ENCODE measurements around the gene BMERB1.
A peak's percentile ranks its signal among the peaks of the same experiment; 100 is the strongest.
"Not testable (repeated sequence)": the region's sequence is repeated elsewhere in the genome, so short reads cannot be mapped to it uniquely, and the experiment has no call there.

BMERB1 gene

GRCh38 chr16:15464401-15465186 lies 30.2 kb downstream of the BMERB1 start:
- no peak for DNase-seq

DNA sequence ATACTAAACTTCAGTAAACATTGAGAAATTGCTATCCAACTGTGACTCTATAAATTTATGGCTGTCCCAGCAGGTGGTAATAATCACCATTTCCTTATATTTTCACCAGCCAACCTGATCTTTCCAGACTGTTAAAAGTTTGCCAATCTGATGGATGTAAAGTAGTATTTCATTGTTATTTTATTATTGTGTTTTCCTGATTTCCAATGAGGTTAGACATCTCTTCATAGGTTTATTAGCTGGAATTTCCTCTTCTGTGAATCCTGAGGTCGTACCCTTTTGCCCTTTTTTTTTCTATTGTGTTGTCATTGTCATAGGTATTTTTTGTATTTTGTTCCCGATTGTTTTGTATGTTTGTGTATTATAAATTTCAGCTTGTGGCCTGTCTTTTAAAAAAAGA lies 31.7 kb downstream of the BMERB1 start:
- DNase-seq, result no peak

- DNase-seq, result no peak
Observed at GRCh38 chr16:15466886-15467781, 32.7 kb downstream of the BMERB1 start.

DNA sequence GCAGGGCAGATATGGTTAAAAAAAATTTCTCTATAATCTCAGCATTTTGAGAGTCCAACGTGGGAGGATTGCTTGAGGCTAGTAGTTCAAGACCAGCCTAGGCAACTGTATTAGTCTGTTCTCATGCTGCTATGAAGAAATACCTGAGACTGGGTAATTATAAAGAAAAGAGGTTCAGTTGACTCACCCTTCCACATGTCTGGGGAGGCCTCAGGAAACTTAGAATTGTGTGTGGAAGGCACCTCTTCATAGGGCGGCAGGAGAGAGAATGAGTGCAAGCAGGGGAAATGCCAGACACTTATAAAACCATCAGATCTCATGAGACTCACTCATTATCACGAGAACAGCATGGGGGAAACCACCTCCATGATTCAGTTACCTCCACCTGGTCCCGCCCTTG lies 42.6 kb downstream of the BMERB1 start:
- DNase-seq, result not testable (repeated sequence)

DNA sequence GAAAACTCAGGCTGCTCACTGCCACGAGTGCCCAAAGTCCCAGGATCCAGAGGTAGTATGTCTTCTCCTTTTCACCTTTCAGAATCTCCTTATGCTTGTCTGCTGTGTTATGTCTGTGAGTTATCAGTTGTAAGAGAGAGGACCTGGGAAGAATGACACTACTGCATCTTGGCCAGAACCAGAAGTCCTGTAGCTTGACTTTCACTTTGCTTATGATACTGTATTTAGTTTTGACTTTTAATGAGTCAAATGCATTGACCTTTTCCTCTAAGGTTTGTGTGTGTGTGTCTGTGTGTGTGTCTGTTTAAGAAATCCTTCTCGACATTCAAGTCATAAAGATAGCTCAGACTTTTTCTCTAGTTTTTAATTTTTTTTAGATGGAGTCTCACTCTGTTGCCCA lies 43.4 kb downstream of the BMERB1 start:
- DNase-seq, result no peak

DNA sequence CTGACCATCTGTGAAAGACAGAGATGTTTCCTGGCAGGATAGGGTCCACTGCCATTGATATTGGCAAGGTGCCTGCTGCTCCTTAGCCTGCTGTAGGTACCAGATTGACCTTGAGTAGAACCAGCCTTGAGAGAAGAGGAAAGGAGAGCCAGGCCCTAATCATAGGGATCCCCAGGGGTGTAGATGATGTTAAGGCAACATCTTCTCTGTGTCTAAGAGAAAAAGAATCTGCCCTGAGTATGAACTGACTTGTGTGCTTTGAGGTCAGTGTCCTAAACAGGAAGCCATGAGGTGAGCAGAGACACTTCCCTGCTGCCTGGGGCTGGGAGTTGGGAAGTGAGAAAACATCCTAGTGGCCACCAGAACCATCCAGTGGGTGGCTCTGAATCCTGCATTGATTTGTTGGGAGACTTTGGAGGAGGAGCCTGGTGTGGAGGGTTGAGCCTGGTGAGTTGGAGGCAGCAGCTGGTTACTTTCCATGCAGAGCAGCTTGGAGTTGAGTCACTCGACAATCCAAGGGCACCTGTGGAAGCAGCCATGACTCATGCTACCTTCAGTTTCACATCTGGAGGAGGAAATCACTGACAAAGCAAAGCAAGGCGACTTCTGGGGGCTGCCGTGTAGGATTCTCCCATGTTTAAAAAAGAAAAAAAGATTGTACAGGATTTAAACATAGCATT lies 47.8 kb downstream of the BMERB1 start:
- no peak for DNase-seq

GRCh38 chr16:15482748-15483298 lies 48.4 kb downstream of the BMERB1 start:
- DNase-seq, result no peak

- DNase-seq, result no peak
Observed at GRCh38 chr16:15483857-15484256, 49.5 kb downstream of the BMERB1 start.

- DNase-seq, result no peak
Observed at GRCh38 chr16:15484662-15485061, 50.3 kb downstream of the BMERB1 start.

- DNase-seq, result no peak
Observed at GRCh38 chr16:15485175-15485574, 50.8 kb downstream of the BMERB1 start.

- DNase-seq, result no peak
Observed at GRCh38 chr16:15486661-15487060, 52.3 kb downstream of the BMERB1 start.

DNA sequence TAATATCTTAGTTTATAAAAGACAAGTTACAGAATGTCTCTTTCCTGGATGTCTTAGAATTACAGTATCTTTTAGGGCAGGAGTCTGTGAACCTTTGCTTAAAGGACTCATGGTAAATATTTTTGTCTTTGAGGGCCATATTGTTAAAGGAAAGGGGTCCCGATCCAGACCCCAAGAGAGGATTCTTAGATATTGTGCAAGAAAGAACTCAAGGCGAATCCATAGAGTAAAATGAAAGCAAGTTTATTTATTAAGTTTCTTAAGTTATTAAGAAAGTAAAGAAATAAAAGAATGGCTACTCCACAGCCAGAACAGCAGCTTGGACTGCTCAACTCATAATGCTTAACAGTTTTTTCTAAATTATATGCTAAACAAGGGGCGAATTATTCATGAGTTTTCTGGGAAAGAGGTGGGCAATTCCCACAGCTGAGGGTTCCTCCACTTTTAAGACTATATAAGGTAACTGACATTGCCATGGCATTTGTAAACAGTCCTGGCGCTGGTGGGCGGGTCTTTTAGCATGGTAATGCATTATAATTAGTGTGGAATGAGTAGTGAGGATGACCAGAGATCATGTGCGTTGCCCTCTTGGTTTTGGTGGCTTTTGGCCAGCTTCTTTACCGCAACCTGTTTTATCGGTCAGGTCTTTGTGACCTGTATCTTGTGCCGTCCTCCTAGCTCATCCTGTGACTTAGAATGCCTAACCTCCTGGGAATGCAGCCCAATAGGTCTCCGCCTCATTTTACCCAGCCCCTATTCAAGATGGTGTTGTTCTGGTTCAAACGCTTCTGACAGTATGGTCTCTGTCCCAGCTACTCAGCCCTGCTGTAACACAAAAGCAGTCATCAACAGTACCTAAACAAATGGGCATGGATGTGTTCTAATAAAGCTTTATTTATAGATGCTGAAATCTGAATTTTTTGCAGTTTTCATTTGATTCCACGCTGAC lies 53.2 kb downstream of the BMERB1 start:
- DNase-seq, result no peak

DNA sequence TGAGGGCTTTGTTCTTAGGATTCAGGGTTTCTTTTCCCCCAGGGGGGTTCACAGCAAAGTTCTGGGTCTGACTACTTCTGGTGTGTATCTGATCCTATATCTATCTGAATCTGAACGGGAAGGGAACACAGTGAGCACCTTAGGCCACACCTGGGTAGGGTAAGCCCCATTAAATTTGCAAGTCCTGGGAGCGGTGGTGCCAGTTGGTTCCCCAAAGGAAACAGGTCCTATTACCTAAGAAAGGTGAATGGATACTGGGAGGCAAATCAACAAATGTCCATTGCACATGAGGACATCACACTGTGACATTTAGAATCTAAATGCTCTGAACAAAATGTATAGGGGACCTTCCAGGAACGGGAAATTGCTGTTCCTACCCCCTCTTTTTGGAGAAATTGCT lies 54.6 kb downstream of the BMERB1 start:
- DNase-seq, result no peak

- DNase-seq, result no peak
Observed at GRCh38 chr16:15490123-15490711, 55.8 kb downstream of the BMERB1 start.

DNA sequence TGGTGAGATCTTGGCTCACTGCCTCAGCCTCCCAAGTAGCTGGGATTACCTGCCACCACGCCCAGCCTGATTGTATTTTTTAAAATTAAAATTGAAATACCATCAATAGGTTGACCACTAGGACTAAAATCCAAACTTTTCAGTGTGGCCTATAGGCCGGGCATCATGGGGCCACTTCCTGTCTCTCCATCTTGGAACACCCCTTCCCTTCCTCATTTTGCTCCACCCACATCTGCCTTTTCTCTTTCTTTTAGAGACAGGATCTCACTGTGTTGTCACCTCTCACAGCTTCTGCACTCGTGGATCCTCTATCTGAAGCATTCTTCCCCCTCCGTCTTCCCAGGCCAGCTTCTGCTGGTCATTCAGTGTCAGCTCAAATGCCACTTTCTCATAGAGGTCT lies 57.0 kb downstream of the BMERB1 start:
- DNase-seq, result no peak

DNA sequence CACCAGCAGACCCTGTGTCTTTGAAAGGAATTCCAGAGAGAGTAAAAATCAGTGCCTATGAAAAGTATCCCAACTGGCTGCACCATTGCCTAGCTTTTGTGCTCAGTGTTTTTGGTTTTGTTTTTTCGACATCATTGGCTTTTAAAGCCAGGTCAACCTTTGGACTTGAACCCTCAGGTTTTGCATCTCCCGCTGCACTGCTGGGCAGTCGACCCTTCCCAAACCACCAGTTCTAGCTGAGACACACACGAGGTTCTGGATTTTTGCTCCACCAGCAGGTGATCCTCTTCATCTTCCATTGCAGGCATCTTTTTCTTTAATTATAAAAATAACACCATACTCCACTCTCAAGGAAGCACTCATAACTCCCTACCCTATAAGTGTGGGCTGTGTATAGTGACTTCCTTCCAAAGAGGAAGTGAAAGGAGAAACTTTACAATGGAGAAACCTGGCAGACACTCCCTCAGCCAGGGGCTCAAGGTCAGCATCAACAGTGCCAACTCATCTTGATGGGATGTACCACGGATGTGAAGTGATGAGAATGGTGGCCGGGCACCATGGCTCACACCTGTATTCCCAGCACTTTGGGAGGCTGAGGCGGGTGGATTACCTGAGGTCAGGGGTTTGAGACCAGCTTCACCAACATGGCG lies 57.8 kb downstream of the BMERB1 start:
- no peak for DNase-seq

DNA sequence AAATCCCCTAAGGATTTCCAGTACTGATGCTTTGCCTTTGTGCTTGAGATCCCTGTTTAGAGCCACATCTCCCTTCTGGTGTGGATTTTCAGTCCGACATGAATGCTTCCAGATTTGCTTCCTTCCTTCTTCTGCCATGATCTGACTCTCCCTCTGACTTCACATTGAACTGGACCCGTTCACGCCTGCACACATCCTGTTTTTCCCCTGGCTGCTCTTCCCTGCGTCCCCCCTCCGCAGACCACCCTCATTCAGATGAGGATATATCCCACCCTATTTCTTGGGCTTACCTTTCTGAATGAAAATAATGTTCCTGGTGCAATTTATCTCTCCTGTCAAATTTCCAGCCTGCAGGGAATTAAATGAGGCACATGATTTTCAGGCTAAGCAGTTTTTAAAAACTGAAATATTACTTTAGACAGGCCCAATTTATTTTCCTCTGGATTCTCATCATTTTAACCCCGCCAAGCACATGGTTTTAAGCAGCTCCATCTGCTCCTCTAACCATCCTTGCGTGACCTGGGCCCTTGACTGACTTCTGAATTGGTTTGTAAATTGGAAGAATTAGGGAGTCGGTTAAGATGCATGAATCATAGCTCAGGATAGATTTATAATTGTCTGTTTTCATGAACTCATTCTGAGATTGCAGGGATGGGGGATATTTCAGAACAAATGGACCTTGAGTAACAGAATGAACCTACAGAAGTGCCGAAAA lies 59.2 kb downstream of the BMERB1 start:
- peak; percentile 12 for DNase-seq

- DNase-seq, result no peak
Observed at GRCh38 chr16:15494236-15494635, 59.8 kb downstream of the BMERB1 start.

GRCh38 chr16:15495898-15496297 lies 61.5 kb downstream of the BMERB1 start:
- no peak for DNase-seq

DNA sequence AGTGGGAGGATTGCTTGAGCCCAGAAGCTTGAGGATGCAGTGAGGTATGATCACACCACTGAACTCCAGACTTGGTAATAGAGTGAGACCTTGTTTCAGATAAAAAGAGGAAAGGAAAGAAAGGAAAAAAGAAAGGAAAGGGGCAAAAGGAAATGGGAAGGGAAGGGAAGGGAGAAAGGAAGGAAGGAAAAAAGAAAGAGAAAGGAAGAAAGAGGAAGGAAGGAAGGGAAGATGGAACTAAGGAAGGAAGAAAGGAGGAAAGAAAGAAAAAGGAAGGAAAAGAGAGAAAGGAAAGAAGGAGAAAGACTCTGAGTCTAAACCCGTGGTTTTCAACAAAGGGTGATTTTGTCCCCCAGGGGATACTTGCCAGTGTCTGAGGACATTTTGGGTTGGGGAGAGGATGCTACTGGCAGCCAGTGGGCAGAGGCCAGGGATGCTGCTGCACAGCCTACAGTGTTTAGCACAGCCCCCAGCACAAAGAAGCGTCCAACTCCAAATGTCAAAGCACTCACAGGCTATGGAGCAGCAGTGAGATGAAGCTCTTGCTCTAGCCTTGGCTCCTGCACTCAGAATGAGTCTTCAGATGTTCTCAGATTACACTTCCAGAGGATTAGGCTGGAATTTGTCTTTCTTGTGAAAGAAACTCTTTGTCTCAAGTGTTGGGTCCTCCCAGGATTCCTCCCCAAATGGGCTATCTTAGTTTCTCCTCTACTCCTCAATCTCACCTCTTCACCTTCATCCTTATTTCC lies 64.2 kb downstream of the BMERB1 start:
- no peak for DNase-seq

Data from NCI-H1092 (cell line).